GM19324 (cell line): ENCODE results near the gene VSTM2A.
"Not testable (repeated sequence)": the region's sequence is repeated elsewhere in the genome, so short reads cannot be mapped to it uniquely, and the experiment has no call there.

Source experiments
- ATAC-seq: cut with Tn5 transposase; IDR thresholded peaks from one replicate; pipeline ENCODE4 v1.9.1; 2021; ENCODE audit warnings: mild to moderate bottlenecking, moderate library complexity; ENCODE audit not compliant: unreplicated experiment, low FRiP score

Gene VSTM2A

GRCh38 chr7:54541669-54542625 is at the start of gene VSTM2A:
Gene VSTM2A, plus strand, starts transcription at chr7:54542375. Its CDS starts 356 bp downstream, at chr7:54542731.
- ATAC-seq: no peak

GRCh38 chr7:54504531-54504930 is 37.6 kb upstream of the VSTM2A start:
- ATAC-seq: not testable (repeated sequence)

- no peak for ATAC-seq
Measured at GRCh38 chr7:54529568-54529967, 12.6 kb upstream of the VSTM2A start.

- no peak for ATAC-seq
Measured at GRCh38 chr7:54538122-54538521, 4.1 kb upstream of the VSTM2A start.

GRCh38 chr7:54543051-54543488 is 895 bp downstream of the VSTM2A start:
- no peak for ATAC-seq

GRCh38 chr7:54544149-54544526 is 2.0 kb downstream of the VSTM2A start:
- no peak for ATAC-seq

GRCh38 chr7:54544527-54545240 is 2.5 kb downstream of the VSTM2A start:
- ATAC-seq: no peak

- no peak for ATAC-seq
Measured at GRCh38 chr7:54545241-54545563, 3.0 kb downstream of the VSTM2A start.

GRCh38 chr7:54546081-54546985 is 4.2 kb downstream of the VSTM2A start:
- ATAC-seq: no peak

- ATAC-seq: no peak
Measured at GRCh38 chr7:54546986-54547314, 4.8 kb downstream of the VSTM2A start.

- no peak for ATAC-seq
Measured at GRCh38 chr7:54550471-54550870, 8.3 kb downstream of the VSTM2A start.

- ATAC-seq: no peak
Measured at GRCh38 chr7:54556121-54556520, 13.9 kb downstream of the VSTM2A start.

GRCh38 chr7:54559401-54559800 is 17.2 kb downstream of the VSTM2A start:
- no peak for ATAC-seq

- ATAC-seq: no peak
Measured at GRCh38 chr7:54560198-54560597, 18.0 kb downstream of the VSTM2A start.

- no peak for ATAC-seq
Measured at GRCh38 chr7:54560723-54561122, 18.5 kb downstream of the VSTM2A start.

- no peak for ATAC-seq
Measured at GRCh38 chr7:54563329-54563916, 21.2 kb downstream of the VSTM2A start.

GRCh38 chr7:54565432-54565831 is 23.3 kb downstream of the VSTM2A start:
- no peak for ATAC-seq

GRCh38 chr7:54581511-54581910 is 39.3 kb downstream of the VSTM2A start:
- ATAC-seq: no peak

- ATAC-seq: no peak
Measured at GRCh38 chr7:54591404-54592386, 49.5 kb downstream of the VSTM2A start.
